Fibroblast of skin of abdomen (primary cell): ENCODE data around the gene RANBP10.
A peak's percentile ranks its signal among the peaks of the same experiment; 100 is the strongest.

Experiments
- DNase-seq: peaks from one replicate; pipeline ENCODE4 v3.0.0-alpha.2; 2013

RANBP10 gene

DNA sequence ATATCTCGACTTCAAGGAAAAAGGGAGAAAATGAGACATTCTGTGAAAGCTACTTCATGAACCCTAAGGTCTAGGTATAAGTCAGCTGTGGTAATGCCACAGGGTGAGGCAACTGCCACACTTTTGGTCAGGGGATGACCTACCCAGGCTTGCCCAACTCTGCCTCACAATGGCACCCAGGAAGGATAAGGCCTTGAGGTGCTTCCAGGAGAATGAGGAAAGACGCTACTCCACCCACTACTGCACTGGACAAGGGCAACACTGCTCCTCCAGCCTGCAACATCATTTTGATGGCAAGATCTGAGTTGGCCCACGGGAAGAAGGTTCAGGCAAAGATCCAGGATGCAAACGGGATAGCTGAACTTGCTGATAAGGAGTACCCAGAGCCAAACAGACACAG lies 65.2 kb downstream of the RANBP10 start:
- no peak for DNase-seq

DNA sequence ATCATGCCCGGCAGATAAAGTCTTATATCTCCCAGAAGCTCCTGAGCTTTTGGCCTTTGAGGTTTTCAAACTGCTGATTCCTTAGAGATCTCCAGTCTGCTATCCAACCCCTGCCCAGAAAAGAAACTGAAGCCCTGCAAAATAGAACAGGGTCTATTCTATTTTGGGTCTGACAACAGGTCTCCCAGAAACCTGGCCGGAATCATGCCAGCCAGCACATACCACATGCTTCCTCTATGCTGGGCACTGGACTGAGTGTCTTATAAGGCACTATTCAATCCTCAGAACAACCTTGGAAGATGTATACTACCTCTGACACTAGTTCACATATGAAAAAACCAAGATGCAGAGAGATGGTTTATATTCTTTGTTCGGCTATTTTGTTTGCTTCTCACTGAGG lies 66.0 kb downstream of the RANBP10 start:
- DNase-seq, result no peak

- DNase-seq, result no peak
These were observed 69.5 kb downstream of the RANBP10 start for GRCh38 chr16:67736858-67737257.

- DNase-seq, result no peak
These were observed 71.6 kb downstream of the RANBP10 start for GRCh38 chr16:67734731-67735201.

- DNase-seq, result no peak
These were observed 72.5 kb downstream of the RANBP10 start for GRCh38 chr16:67733734-67734470.

- DNase-seq, result no peak
These were observed 74.6 kb downstream of the RANBP10 start for GRCh38 chr16:67731753-67732095.

- DNase-seq, result no peak
These were observed 75.1 kb downstream of the RANBP10 start for GRCh38 chr16:67731071-67731752.

DNA sequence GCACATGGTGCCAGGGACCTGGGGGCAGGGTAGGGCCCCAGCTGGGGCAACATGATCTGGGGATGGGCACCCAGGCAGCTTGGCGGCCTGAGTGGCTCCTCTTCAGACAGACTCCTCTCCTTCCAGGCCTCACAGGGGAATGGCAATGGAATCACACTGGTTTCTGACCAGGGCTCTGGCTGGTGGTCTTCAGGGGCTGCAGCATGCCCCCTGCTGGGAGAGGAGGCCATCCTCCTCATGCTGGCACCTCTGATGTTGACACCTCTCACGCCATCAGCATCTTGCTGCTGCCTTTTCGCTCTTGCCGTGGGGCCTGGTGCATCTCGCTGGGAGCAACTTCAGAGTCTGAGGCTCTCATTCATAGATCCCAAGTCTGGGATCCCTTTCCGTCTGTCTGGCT lies 76.0 kb downstream of the RANBP10 start:
- DNase-seq, result no peak

- no peak for DNase-seq
These were observed 76.6 kb downstream of the RANBP10 start for GRCh38 chr16:67729636-67730248.

- DNase-seq, result no peak
These were observed 78.6 kb downstream of the RANBP10 start for GRCh38 chr16:67727521-67728485.

- no peak for DNase-seq
These were observed 80.0 kb downstream of the RANBP10 start for GRCh38 chr16:67726106-67727034.

- no peak for DNase-seq
These were observed 82.5 kb downstream of the RANBP10 start for GRCh38 chr16:67723911-67724305.

DNA sequence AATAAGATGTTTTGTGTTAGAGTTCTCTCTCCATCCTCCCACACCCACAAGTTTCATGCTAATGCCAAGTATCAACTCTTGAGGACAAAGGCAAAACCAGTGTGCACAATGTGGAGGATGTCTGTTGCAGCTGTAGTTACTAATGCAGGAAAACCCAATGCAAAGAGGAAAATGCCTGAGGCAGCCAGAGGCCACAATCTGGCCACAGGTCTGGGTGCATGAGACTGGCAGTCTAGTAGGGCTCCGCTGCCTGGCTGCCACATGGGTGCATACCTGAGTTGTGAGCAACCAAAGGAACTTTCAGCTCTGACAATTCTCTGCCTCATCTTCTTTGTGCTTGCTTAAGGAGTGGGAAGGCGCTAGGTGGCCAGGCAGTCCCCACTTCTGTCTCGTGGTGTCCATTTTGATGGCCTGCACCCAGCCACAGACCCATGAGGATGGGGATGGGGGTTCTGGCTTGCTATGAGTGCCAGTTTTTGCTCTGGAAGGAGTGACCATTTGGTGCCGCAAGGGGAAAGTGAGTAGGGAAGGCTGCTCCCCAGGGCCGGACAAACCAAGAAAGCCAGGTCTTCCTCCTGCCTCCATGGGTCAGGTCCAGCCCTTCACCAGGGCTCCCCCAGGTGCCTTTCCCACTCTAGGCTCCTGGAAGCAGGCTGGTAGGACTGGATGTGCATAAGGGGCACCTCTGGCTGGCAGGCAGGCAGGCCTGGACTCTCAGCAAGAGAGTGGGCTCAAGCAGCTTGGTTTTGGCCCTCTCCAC lies 83.0 kb downstream of the RANBP10 start:
- peak; percentile 51 for DNase-seq

GRCh38 chr16:67720236-67720635 lies 86.1 kb downstream of the RANBP10 start:
- DNase-seq, result no peak

DNA sequence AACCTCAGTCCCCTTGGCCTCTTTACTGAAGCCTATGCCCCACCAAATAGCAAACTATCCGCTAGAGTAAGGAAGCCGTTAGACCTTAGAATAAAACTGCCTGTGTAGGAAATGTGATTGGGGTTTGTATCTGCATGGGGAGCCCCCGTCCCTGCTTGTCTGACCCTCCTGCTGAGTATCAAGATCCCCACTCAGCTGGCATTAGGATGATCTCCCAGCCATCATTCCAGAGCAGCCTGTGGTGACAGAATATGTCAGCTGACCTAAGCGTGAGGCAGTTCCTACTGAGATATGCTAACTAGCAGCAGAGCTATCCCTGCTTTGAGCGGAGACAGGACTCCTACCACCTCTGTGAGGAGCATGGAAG lies 86.6 kb downstream of the RANBP10 start:
- peak; percentile 59 for DNase-seq

DNA sequence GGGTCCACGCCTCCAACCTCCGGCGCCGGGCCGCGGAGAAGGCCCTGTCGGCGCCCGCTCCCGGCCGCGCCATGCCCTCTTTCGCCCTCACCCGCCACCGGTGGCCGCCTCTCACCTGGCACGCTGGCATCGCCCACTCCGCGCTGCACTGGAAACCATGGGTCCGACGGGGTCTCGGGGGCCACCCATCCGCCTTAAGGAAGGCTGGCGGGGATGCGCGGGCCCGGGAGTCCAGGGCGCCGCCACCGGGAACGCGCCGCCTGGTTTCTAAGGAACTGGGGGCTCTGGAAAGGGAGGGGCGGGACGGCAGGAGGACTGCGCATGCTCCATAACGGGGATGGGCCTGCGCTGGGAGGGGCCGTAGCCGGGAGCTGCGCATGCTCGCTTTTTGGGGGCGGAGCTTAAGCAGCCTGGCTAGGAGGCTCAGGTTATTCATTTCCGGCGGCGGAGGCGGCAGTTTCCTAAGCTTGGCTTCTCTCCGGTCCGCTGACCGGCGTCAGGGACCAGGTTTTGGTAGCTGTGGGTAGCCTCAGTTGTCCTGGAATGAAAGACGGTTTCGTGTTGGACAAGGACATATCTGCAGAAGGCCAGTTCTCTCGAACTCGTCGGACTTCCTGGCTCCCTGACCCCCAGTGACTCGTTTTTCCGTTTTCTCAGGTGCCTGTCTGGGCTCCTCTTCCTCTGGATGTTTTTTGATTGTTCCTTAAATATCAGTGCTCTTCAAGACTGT lies 87.1 kb downstream of the RANBP10 start, which contains the start of gene GFOD2:
Gene GFOD2, minus strand, starts transcription at position 269 of the 730 bp plus-strand sequence. CDS start 33,601 bp downstream, outside the sequence.
- DNase-seq, result peak; percentile 92

DNA sequence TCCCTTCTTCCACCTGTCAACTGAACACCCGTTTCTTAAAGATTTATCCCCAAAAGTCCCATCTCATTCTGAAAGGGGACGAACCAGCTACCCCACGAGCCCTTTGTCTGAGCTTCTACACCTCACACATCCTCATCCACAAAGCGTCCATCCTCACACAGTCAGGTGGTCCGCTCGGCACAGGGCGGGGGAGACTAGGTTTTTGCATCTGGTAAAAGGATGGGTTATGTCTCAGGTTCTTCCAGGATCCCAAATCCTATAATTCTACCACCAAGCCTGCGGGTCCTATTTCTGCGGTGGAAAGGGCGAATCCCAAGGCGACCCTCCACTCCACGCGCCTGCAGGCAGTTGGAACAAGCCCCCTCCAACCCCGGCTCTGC lies 87.7 kb downstream of the RANBP10 start:
- DNase-seq, result no peak

GRCh38 chr16:67716097-67716496 lies 90.3 kb downstream of the RANBP10 start:
- DNase-seq, result no peak

DNA sequence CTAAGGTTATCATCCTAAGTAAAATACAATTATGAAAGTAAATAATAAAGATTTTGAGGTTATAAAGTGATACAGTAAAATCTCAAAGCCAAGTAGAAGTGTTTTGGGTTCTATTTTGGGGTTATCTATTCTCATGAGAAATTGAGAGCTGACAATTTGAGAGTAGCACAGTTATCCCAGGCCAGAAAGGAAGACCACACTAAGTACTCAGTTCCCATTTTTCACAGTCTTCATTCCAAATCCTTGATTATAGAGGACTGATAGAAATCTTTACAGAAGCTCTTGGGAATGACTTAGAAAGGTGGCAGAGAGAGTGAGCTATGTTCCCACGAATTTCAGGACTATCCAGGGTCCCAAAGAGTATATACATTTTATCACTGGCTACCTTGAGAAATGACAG lies 91.8 kb downstream of the RANBP10 start:
- DNase-seq, result no peak
